OCI-LY1 (cell line): ENCODE measurements around the gene KRTAP10-6.
"Not testable (repeated sequence)": the region's sequence is repeated elsewhere in the genome, so short reads cannot be mapped to it uniquely, and the experiment has no call there.

Experiments
- H2AFZ ChIP-seq: fragments of 200-600 bp; sonication (generic), shearing (Covaris generic); 2 replicates; pipeline ENCODE4 v1.6.0; 2014; ENCODE audit warnings: antibody characterized with exemption, mild to moderate bottlenecking, low read length
- H3F3A ChIP-seq: fragments of 200-600 bp; sonication (generic), shearing (Covaris generic); 2 replicates; pipeline ENCODE4 v1.6.0; 2014; ENCODE audit warnings: mild to moderate bottlenecking, antibody characterized with exemption, low read length, moderate library complexity; ENCODE audit not compliant: insufficient read depth
- H3K27ac ChIP-seq: fragments of 200-600 bp; sonication (generic); 2 replicates; pipeline ENCODE4 v1.5.1; 2014; ENCODE audit warnings: low read length, mixed run types, mild to moderate bottlenecking, low read depth; ENCODE audit not compliant: poor library complexity, severe bottlenecking
- H3K27me3 ChIP-seq: fragments of 200-600 bp; sonication (generic); 2 replicates; pipeline ENCODE4 v1.6.0; 2014; ENCODE audit warnings: antibody characterized with exemption, mild to moderate bottlenecking, low read length, moderate library complexity; ENCODE audit not compliant: insufficient read depth
- H3K36me3 ChIP-seq: fragments of 200-600 bp; sonication (generic); 2 replicates; pipeline ENCODE4 v1.6.1; 2014; ENCODE audit warnings: mild to moderate bottlenecking, antibody characterized with exemption, low read length, moderate library complexity, mixed read lengths; ENCODE audit not compliant: insufficient read depth
- H3K4me1 ChIP-seq: fragments of 200-600 bp; sonication (generic); 2 replicates; pipeline ENCODE4 v1.5.1; 2014; ENCODE audit warnings: mild to moderate bottlenecking, low read length, moderate library complexity; ENCODE audit not compliant: insufficient read depth, severe bottlenecking
- H3K4me2 ChIP-seq: fragments of 200-600 bp; sonication (generic), shearing (Covaris generic); 2 replicates; pipeline ENCODE4 v1.6.1; 2014; ENCODE audit warnings: low read length
- H3K4me3 ChIP-seq: fragments of 200-600 bp; sonication (generic); 2 replicates; pipeline ENCODE4 v1.5.1; 2014; ENCODE audit warnings: low read length, low read depth, mild to moderate bottlenecking, mixed read lengths; ENCODE audit not compliant: poor library complexity, severe bottlenecking
- H3K79me2 ChIP-seq: fragments of 200-600 bp; shearing (Covaris generic); 2 replicates; pipeline ENCODE4 v1.6.1; 2016; ENCODE audit warnings: mixed run types, low read length, mixed read lengths; ENCODE audit not compliant: insufficient read depth
- H3K9ac ChIP-seq: fragments of 200-600 bp; sonication (generic), shearing (Covaris generic); 2 replicates; pipeline ENCODE4 v1.6.1; 2014; ENCODE audit warnings: mild to moderate bottlenecking, low read length, mixed read lengths
- H3K9me2 ChIP-seq: fragments of 200-600 bp; sonication (generic), shearing (Covaris generic); 2 replicates; pipeline ENCODE4 v1.6.1; 2014; ENCODE audit warnings: low read depth, mild to moderate bottlenecking, low read length, mixed read lengths
- H3K9me3 ChIP-seq: fragments of 200-600 bp; shearing (Covaris generic); 2 replicates; pipeline ENCODE4 v1.6.1; 2014; ENCODE audit warnings: low read length, mixed read lengths
- H4K20me1 ChIP-seq: fragments of 200-600 bp; sonication (generic), shearing (Covaris generic); 2 replicates; pipeline ENCODE4 v1.6.0; 2016; ENCODE audit warnings: mild to moderate bottlenecking, low read length; ENCODE audit not compliant: insufficient read depth
- EZH2 ChIP-seq: fragments of 200-600 bp; sonication (generic), shearing (Covaris generic); IDR thresholded peaks from 2 replicates; pipeline ENCODE4 v1.8.0; 2017; ENCODE audit warnings: borderline replicate concordance, mixed run types, mild to moderate bottlenecking, antibody characterized with exemption, low read length, moderate library complexity, mixed read lengths
- TF ChIP-seq, protein P1 (sequence below): fragments of 200-600 bp; sonication (generic), shearing (Covaris generic); IDR thresholded peaks from 2 replicates; pipeline ENCODE4 v1.5.1; 2017; ENCODE audit warnings: mild to moderate bottlenecking, antibody characterized with exemption, low read length, moderate library complexity, mixed read lengths

Gene KRTAP10-6

GRCh38 chr21:44632067-44632466 is 39.8 kb upstream of the KRTAP10-6 start:
- Histone ChIP-seq H3K9me3 (0 out of 2 replicates have a peak, but pooled peaks cover 3% of the 10 kb centered on the region), H3K4me2 (no peak overlapping the region), H4K20me1 (no peaks in the 10 kb centered on the region), H2AFZ (no peak overlapping the region), H3K4me1 (no peaks in the 10 kb centered on the region), H3F3A (no peaks in the 10 kb centered on the region), H3K79me2 (no peaks in the 10 kb centered on the region), H3K27ac (no peak overlapping the region), H3K27me3 (no peaks in the 10 kb centered on the region), H3K9me2 (no peaks in the 10 kb centered on the region), H3K4me3 (no peak overlapping the region), H3K9ac (no peak overlapping the region), H3K36me3 (no peaks in the 10 kb centered on the region)
- no peak for TF ChIP-seq EZH2
- TF ChIP-seq, protein P1, sequence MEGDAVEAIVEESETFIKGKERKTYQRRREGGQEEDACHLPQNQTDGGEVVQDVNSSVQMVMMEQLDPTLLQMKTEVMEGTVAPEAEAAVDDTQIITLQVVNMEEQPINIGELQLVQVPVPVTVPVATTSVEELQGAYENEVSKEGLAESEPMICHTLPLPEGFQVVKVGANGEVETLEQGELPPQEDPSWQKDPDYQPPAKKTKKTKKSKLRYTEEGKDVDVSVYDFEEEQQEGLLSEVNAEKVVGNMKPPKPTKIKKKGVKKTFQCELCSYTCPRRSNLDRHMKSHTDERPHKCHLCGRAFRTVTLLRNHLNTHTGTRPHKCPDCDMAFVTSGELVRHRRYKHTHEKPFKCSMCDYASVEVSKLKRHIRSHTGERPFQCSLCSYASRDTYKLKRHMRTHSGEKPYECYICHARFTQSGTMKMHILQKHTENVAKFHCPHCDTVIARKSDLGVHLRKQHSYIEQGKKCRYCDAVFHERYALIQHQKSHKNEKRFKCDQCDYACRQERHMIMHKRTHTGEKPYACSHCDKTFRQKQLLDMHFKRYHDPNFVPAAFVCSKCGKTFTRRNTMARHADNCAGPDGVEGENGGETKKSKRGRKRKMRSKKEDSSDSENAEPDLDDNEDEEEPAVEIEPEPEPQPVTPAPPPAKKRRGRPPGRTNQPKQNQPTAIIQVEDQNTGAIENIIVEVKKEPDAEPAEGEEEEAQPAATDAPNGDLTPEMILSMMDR: no peak

DNA sequence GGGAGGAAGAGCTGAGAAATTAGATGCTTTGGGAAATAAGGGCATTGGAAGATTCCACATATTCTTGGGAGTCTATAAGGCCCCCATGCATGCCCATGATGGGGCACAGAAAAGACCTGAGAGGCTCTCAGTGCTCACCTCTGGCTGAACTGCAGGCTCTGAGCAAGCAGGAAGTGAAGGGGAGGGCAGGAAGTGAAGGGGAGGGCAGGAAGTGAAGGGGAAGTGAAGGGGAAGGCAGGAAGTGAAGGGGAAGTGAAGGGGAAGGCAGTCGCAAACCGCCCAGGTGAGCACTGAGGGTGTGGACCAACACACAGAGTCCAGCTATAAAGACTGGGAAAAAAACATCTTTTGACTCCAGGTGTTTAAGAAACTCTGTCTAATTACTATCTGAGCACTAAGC is 38.1 kb upstream of the KRTAP10-6 start:
- Histone ChIP-seq H4K20me1 (no peaks in the 10 kb centered on the region), H3K4me3 (no peak overlapping the region), H3K4me2 (no peak overlapping the region), H3F3A (no peaks in the 10 kb centered on the region), H3K36me3 (no peaks in the 10 kb centered on the region), H3K79me2 (no peaks in the 10 kb centered on the region), H3K4me1 (no peaks in the 10 kb centered on the region), H3K27ac (no peak overlapping the region), H2AFZ (no peak overlapping the region), H3K27me3 (no peaks in the 10 kb centered on the region), H3K9me3 (0 out of 2 replicates have a peak, but pooled peaks cover 3% of the 10 kb centered on the region), H3K9me2 (no peaks in the 10 kb centered on the region), H3K9ac (no peak overlapping the region)
- no peak for TF ChIP-seq EZH2
- TF ChIP-seq, protein P1: no peak

DNA sequence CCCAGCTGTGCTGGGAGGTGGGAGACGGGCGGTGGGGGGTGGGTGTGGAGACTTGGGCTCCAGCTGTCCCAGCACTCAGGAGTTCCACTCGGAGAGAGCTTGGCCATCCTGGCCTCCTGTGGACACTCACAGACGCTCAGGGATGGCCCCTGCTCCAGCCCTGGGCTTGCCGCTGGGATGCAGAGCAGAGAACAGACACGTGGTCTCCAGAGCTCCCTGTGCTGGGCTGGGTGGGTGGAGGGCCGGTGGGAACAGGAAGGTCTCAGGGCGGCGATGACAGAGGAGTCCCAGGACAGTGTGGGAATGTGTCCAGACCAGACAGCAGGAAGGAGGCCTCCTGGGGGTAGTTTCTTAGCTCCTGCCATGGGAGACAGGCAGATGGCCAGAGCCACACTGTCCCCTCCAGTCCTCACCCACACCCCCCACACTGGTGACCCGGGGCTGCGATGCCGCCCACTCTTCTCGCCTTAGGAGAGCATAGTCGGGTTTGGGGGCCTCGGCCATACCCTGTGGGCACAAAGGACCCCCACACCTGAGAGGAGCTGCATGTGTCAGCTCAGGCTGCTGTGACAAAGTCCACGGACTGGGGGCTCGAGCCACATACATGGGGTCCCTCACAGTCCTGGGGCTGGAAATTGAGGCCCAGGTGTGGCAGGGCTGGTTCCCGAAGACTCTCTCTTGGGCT is 36.5 kb upstream of the KRTAP10-6 start:
- H3K9me2 ChIP-seq: no peaks in the 10 kb centered on the region
- no peaks in the 10 kb centered on the region for H4K20me1 ChIP-seq
- H2AFZ ChIP-seq: no peak overlapping the region
- TF ChIP-seq EZH2: no peak
- TF ChIP-seq, protein P1: no peak
- H3K4me3 ChIP-seq: no peak overlapping the region
- no peak overlapping the region for H3K9ac ChIP-seq
- peaks cover 9% of the 10 kb centered on the region for H3K9me3 ChIP-seq
- no peaks in the 10 kb centered on the region for H3K79me2 ChIP-seq
- no peaks in the 10 kb centered on the region for H3F3A ChIP-seq
- H3K4me1 ChIP-seq: no peaks in the 10 kb centered on the region
- H3K27ac ChIP-seq: no peak overlapping the region
- no peaks in the 10 kb centered on the region for H3K36me3 ChIP-seq
- no peak overlapping the region for H3K4me2 ChIP-seq
- H3K27me3 ChIP-seq: no peaks in the 10 kb centered on the region

GRCh38 chr21:44627831-44628233 is 35.5 kb upstream of the KRTAP10-6 start:
- H2AFZ ChIP-seq, H3K4me2 ChIP-seq, H3K27me3 ChIP-seq, H3K9me2 ChIP-seq, H3K36me3 ChIP-seq, H3K27ac ChIP-seq, H3K4me1 ChIP-seq, H3K9ac ChIP-seq, H3K79me2 ChIP-seq, H3F3A ChIP-seq, H4K20me1 ChIP-seq, H3K4me3 ChIP-seq: not testable (repeated sequence)
- H3K9me3 ChIP-seq: peaks cover 13% of the 10 kb centered on the region

DNA sequence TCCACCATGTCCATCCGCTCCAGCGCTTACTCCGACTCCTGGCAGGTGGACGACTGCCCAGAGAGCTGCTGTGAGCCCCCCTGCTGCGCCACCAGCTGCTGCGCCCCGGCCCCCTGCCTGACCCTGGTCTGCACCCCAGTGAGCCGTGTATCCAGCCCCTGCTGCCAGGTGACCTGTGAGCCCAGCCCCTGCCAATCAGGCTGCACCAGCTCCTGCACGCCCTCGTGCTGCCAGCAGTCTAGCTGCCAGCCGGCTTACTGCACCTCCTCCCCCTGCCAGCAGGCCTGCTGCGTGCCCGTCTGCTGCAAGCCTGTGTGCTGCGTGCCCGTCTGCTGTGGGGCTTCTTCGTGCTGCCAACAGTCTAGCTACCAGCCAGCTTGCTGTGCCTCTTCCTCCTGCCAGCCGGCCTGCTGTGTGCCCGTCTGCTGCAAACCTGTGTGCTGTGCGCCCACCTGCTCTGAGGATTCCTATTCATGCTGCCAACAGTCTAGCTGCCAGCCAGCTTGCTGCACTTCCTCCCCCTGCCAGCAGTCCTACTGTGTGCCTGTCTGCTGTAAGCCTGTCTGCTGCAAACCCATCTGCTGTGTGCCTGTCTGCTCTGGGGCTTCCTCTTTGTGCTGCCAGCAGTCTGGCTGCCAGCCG is 35.0 kb upstream of the KRTAP10-6 start:
- H3K4me1 ChIP-seq, H4K20me1 ChIP-seq, H3K27ac ChIP-seq, H3K27me3 ChIP-seq, H3K9me2 ChIP-seq, H3K79me2 ChIP-seq, H3K36me3 ChIP-seq, H3K4me2 ChIP-seq, H2AFZ ChIP-seq, H3K4me3 ChIP-seq, H3F3A ChIP-seq, H3K9ac ChIP-seq: not testable (repeated sequence)
- H3K9me3 ChIP-seq: peaks cover 13% of the 10 kb centered on the region
